Epidermal melanocyte (primary cell): ENCODE measurements around the gene SLC66A2.

ENCODE experiments used
- DNase-seq: peaks from one replicate; pipeline ENCODE4 v3.0.0; 2011; ENCODE audit warnings: low spot score; ENCODE audit not compliant: insufficient read length

SLC66A2 gene

GRCh38 chr18:79921984-79922965 lies 29.2 kb downstream of the SLC66A2 start:
- no peak for DNase-seq

- DNase-seq, result no peak
Observed at GRCh38 chr18:79919089-79919488, 32.4 kb downstream of the SLC66A2 start.

- no peak for DNase-seq
Observed at GRCh38 chr18:79918615-79919011, 32.8 kb downstream of the SLC66A2 start.

GRCh38 chr18:79917853-79918614 lies 33.4 kb downstream of the SLC66A2 start:
- no peak for DNase-seq

- DNase-seq, result no peak
Observed at GRCh38 chr18:79917169-79917852, 34.1 kb downstream of the SLC66A2 start.

GRCh38 chr18:79916546-79917168 lies 34.8 kb downstream of the SLC66A2 start:
- no peak for DNase-seq

- DNase-seq, result no peak
Observed at GRCh38 chr18:79916128-79916494, 35.3 kb downstream of the SLC66A2 start.

GRCh38 chr18:79915161-79916127 lies 36.0 kb downstream of the SLC66A2 start:
- DNase-seq, result no peak

GRCh38 chr18:79914614-79915160 lies 36.8 kb downstream of the SLC66A2 start:
- no peak for DNase-seq

GRCh38 chr18:79912994-79913831 lies 38.2 kb downstream of the SLC66A2 start:
- DNase-seq, result no peak

- no peak for DNase-seq
Observed at GRCh38 chr18:79912409-79912991, 39.0 kb downstream of the SLC66A2 start.

GRCh38 chr18:79911344-79912270 lies 39.8 kb downstream of the SLC66A2 start:
- DNase-seq, result no peak

GRCh38 chr18:79910563-79911343 lies 40.7 kb downstream of the SLC66A2 start:
- DNase-seq, result no peak

GRCh38 chr18:79906706-79907105 lies 44.7 kb downstream of the SLC66A2 start:
- DNase-seq, result no peak

- DNase-seq, result no peak
Observed at GRCh38 chr18:79905993-79906392, 45.5 kb downstream of the SLC66A2 start.

- no peak for DNase-seq
Observed at GRCh38 chr18:79905389-79905911, 46.0 kb downstream of the SLC66A2 start.
